Measurements from ENCODE around the gene MEIS2. TPM values are rescaled to one million over a fixed set of nuclear protein-coding genes. Genes with fewer than 3 reads are reported as not detected.

MEIS2 gene
- total RNA-seq, 1 experiment from 2014 or later = 17.5 TPM

GRCh38 chr15:37094915-37095711 is 5.2 kb downstream of the MEIS2 start:
- H3K9ac ChIP-seq (ENCODE audit: low read length) = no peak overlapping the region
- H3K27ac ChIP-seq (ENCODE audit: low read length) = no peak overlapping the region
- intact Hi-C loops (cut with micrococcal nuclease) = loop anchor here (2.0 to 10.0 kb wide), 2 partner anchors 14 to 120 kb away; no protein-coding TSS in a partner anchor
- DNase-seq (no peak), ATAC-seq (no peak)
- ChIA-PET POLR2A (ENCODE audit: unreplicated experiment) (no interaction called here), CTCF (no interaction called here)
- H3K79me2 ChIP-seq (ENCODE audit: low read length) = peaks cover 37% of the 10 kb centered on the region
- H3K4me3 ChIP-seq (ENCODE audit: low read length) = no peak overlapping the region
- no peak for TF ChIP-seq EZH2phosphoT487 (IDR thresholded peaks at IDR 0.05; ENCODE audit: borderline replicate concordance, low read length)
- TF ChIP-seq, protein P1, sequence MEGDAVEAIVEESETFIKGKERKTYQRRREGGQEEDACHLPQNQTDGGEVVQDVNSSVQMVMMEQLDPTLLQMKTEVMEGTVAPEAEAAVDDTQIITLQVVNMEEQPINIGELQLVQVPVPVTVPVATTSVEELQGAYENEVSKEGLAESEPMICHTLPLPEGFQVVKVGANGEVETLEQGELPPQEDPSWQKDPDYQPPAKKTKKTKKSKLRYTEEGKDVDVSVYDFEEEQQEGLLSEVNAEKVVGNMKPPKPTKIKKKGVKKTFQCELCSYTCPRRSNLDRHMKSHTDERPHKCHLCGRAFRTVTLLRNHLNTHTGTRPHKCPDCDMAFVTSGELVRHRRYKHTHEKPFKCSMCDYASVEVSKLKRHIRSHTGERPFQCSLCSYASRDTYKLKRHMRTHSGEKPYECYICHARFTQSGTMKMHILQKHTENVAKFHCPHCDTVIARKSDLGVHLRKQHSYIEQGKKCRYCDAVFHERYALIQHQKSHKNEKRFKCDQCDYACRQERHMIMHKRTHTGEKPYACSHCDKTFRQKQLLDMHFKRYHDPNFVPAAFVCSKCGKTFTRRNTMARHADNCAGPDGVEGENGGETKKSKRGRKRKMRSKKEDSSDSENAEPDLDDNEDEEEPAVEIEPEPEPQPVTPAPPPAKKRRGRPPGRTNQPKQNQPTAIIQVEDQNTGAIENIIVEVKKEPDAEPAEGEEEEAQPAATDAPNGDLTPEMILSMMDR (conservative IDR thresholded peaks at IDR 0.05; ENCODE audit: low read depth, low read length) = no peak
- TF ChIP-seq EZH2 (IDR thresholded peaks at IDR 0.05; ENCODE audit: low read length, unreplicated experiment) = no peak
- H3F3A ChIP-seq (ENCODE audit: low read length, unreplicated experiment) = no peaks in the 10 kb centered on the region
- BruUV-seq (replicated peaks) = no TSS peak
- no peaks in the 10 kb centered on the region for H3K9me2 ChIP-seq (replicated peaks; ENCODE audit: low read length)
- H3K27me3 ChIP-seq (ENCODE audit: low read length) = no peaks in the 10 kb centered on the region
- peaks cover 10% of the 10 kb centered on the region for H3K36me3 ChIP-seq (ENCODE audit: low read depth, low read length)
- no peaks in the 10 kb centered on the region for H3K9me3 ChIP-seq (ENCODE audit: low read length)
- no peaks in the 10 kb centered on the region for H4K20me1 ChIP-seq (ENCODE audit: low read length)
- H3K4me1 ChIP-seq (ENCODE audit: insufficient read depth, low read length) = peaks cover 28% of the 10 kb centered on the region
- H2AFZ ChIP-seq (ENCODE audit: low read length) = no peak overlapping the region
- no peak overlapping the region for H3K4me2 ChIP-seq (ENCODE audit: low read length)

- Histone ChIP-seq H3F3A (ENCODE audit: low read length, unreplicated experiment) (no peaks in the 10 kb centered on the region), H4K20me1 (ENCODE audit: low read length) (no peaks in the 10 kb centered on the region), H2AFZ (ENCODE audit: low read length) (no peak overlapping the region), H3K9me2 (replicated peaks; ENCODE audit: low read length) (no peaks in the 10 kb centered on the region), H3K4me2 (ENCODE audit: low read length) (peak overlapping the region; percentile 44), H3K4me3 (ENCODE audit: low read length) (no peak overlapping the region; the same call in 1 of the 2 replicates), H3K27ac (ENCODE audit: low read length) (peak overlapping the region; percentile 48), H3K9ac (ENCODE audit: low read length) (no peak overlapping the region), H3K27me3 (ENCODE audit: low read length) (no peaks in the 10 kb centered on the region), H3K9me3 (ENCODE audit: low read length) (no peaks in the 10 kb centered on the region), H3K79me2 (ENCODE audit: low read length) (peaks cover 32% of the 10 kb centered on the region), H3K36me3 (ENCODE audit: low read depth, low read length) (peaks cover 10% of the 10 kb centered on the region), H3K4me1 (ENCODE audit: insufficient read depth, low read length) (peaks cover 28% of the 10 kb centered on the region)
- intact Hi-C loops (cut with micrococcal nuclease) = loop anchor here (2.0 to 10.0 kb wide), 2 partner anchors 14 to 120 kb away; no protein-coding TSS in a partner anchor
- ChIA-PET POLR2A (ENCODE audit: unreplicated experiment) (interaction anchor here (0.6 kb wide), 2 partner anchors 14 to 921 kb away, joined by 3 to 5 read pairs; no protein-coding TSS in a partner anchor), CTCF (no interaction called here)
- no peak for ATAC-seq
- DNase-seq = no peak
- no TSS peak for BruUV-seq (replicated peaks)
- TF ChIP-seq, protein P1 (conservative IDR thresholded peaks at IDR 0.05; ENCODE audit: low read depth, low read length) = no peak
- TF ChIP-seq EZH2phosphoT487 (IDR thresholded peaks at IDR 0.05; ENCODE audit: borderline replicate concordance, low read length) (no peak), EZH2 (IDR thresholded peaks at IDR 0.05; ENCODE audit: low read length, unreplicated experiment) (no peak)
Measured at GRCh38 chr15:37094333-37094914, 5.9 kb downstream of the MEIS2 start.
